MM.1S (cell line): ENCODE data around the gene ETV6.

Experiments
- DNase-seq: peaks from one replicate; pipeline ENCODE4 v3.0.0-alpha.2; 2015
- H2AFZ ChIP-seq: fragments of 300-600 bp; sonication (generic); 2 replicates; pipeline ENCODE4 v1.6.0; 2016; ENCODE audit warnings: antibody characterized with exemption, low read length
- H3F3A ChIP-seq: fragments of 300-600 bp; sonication (generic); 2 replicates; pipeline ENCODE4 v1.6.1; 2016; ENCODE audit warnings: mild to moderate bottlenecking, antibody characterized with exemption, low read length, moderate library complexity, mixed read lengths; ENCODE audit not compliant: insufficient read depth
- H3K27ac ChIP-seq: fragments of 300-600 bp; sonication (generic); 2 replicates; pipeline ENCODE4 v1.5.1; 2016; ENCODE audit warnings: mild to moderate bottlenecking, low read length
- H3K27me3 ChIP-seq: fragments of 300-600 bp; sonication (generic); replicated peaks from 2 replicates; pipeline ENCODE4 v1.6.0; 2016; ENCODE audit warnings: low read length; ENCODE audit not compliant: insufficient read depth
- H3K36me3 ChIP-seq: fragments of 300-600 bp; sonication (generic); replicated peaks from 2 replicates; pipeline ENCODE4 v1.6.1; 2016; ENCODE audit warnings: mild to moderate bottlenecking, low read length, mixed read lengths; ENCODE audit not compliant: insufficient read depth
- H3K4me1 ChIP-seq: fragments of 300-600 bp; sonication (generic); 2 replicates; pipeline ENCODE4 v1.6.1; 2016; ENCODE audit warnings: low read length, mixed read lengths
- H3K4me2 ChIP-seq: fragments of 300-600 bp; sonication (generic); 2 replicates; pipeline ENCODE4 v1.6.0; 2016; ENCODE audit warnings: low read depth, low read length
- H3K4me3 ChIP-seq: fragments of 300-600 bp; sonication (generic); 2 replicates; pipeline ENCODE4 v1.5.1; 2016; ENCODE audit warnings: low read length, mixed read lengths
- H3K79me2 ChIP-seq: fragments of 300-600 bp; sonication (generic); 2 replicates; pipeline ENCODE4 v1.6.1; 2016; ENCODE audit warnings: mixed run types, low read length, mixed read lengths
- H3K9ac ChIP-seq: fragments of 300-600 bp; sonication (generic); 2 replicates; pipeline ENCODE4 v1.6.1; 2016; ENCODE audit warnings: low read length, mixed read lengths
- H3K9me2 ChIP-seq: fragments of 300-600 bp; sonication (generic); replicated peaks from 2 replicates; pipeline ENCODE4 v1.6.1; 2016; ENCODE audit warnings: mild to moderate bottlenecking, low read length, mixed read lengths; ENCODE audit not compliant: insufficient read depth
- H3K9me3 ChIP-seq: fragments of 300-600 bp; sonication (generic); replicated peaks from 2 replicates; pipeline ENCODE4 v1.6.1; 2016; ENCODE audit warnings: mild to moderate bottlenecking, low read length, mixed read lengths; ENCODE audit not compliant: insufficient read depth
- H4K20me1 ChIP-seq: fragments of 300-600 bp; sonication (generic); 2 replicates; pipeline ENCODE4 v1.6.1; 2016; ENCODE audit warnings: mild to moderate bottlenecking, low read length, moderate library complexity, mixed read lengths; ENCODE audit not compliant: insufficient read depth
- EZH2 ChIP-seq: fragments of 300-600 bp; sonication (generic); optimal IDR thresholded peaks from 2 replicates; pipeline ENCODE3; 2017; ENCODE audit warnings: low read depth, mild to moderate bottlenecking, antibody characterized with exemption, low read length, mixed read lengths
- EZH2phosphoT487 ChIP-seq: fragments of 300-600 bp; sonication (generic); IDR thresholded peaks from 2 replicates; pipeline ENCODE4 v1.6.1; 2018; ENCODE audit warnings: antibody characterized with exemption, low read length
- TF ChIP-seq, protein P1 (sequence below): fragments of 300-600 bp; sonication (generic); IDR thresholded peaks from 2 replicates; pipeline ENCODE4 v1.5.1; 2016; ENCODE audit warnings: antibody characterized with exemption, low read length, mixed read lengths

ETV6 gene

GRCh38 chr12:11876307-11876706, 226.8 kb downstream of the ETV6 start:
- H3K9me2 ChIP-seq = no peaks in the 10 kb centered on the region
- no peaks in the 10 kb centered on the region for H3K27me3 ChIP-seq
- H3K9ac ChIP-seq = no peak overlapping the region
- no peaks in the 10 kb centered on the region for H3K36me3 ChIP-seq
- no peak overlapping the region for H3K4me2 ChIP-seq
- DNase-seq = no peak
- no peaks in the 10 kb centered on the region for H3F3A ChIP-seq
- no peak overlapping the region for H2AFZ ChIP-seq
- TF ChIP-seq, protein P1, sequence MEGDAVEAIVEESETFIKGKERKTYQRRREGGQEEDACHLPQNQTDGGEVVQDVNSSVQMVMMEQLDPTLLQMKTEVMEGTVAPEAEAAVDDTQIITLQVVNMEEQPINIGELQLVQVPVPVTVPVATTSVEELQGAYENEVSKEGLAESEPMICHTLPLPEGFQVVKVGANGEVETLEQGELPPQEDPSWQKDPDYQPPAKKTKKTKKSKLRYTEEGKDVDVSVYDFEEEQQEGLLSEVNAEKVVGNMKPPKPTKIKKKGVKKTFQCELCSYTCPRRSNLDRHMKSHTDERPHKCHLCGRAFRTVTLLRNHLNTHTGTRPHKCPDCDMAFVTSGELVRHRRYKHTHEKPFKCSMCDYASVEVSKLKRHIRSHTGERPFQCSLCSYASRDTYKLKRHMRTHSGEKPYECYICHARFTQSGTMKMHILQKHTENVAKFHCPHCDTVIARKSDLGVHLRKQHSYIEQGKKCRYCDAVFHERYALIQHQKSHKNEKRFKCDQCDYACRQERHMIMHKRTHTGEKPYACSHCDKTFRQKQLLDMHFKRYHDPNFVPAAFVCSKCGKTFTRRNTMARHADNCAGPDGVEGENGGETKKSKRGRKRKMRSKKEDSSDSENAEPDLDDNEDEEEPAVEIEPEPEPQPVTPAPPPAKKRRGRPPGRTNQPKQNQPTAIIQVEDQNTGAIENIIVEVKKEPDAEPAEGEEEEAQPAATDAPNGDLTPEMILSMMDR = no peak
- no peak for TF ChIP-seq EZH2
- TF ChIP-seq EZH2phosphoT487 = no peak
- H3K4me3 ChIP-seq = no peak overlapping the region
- H4K20me1 ChIP-seq = no peaks in the 10 kb centered on the region
- H3K4me1 ChIP-seq = no peaks in the 10 kb centered on the region
- no peaks in the 10 kb centered on the region for H3K9me3 ChIP-seq
- H3K27ac ChIP-seq = no peak overlapping the region
- no peaks in the 10 kb centered on the region for H3K79me2 ChIP-seq

GRCh38 chr12:11877102-11877826, 227.8 kb downstream of the ETV6 start:
- no peaks in the 10 kb centered on the region for H4K20me1 ChIP-seq
- H3K27me3 ChIP-seq = no peaks in the 10 kb centered on the region
- DNase-seq = no peak
- no peak overlapping the region for H3K9ac ChIP-seq
- H3K36me3 ChIP-seq = no peaks in the 10 kb centered on the region
- TF ChIP-seq, protein P1 = no peak
- TF ChIP-seq EZH2 = no peak
- TF ChIP-seq EZH2phosphoT487 = no peak
- H3K4me3 ChIP-seq = no peak overlapping the region
- H3K4me2 ChIP-seq = no peak overlapping the region
- no peaks in the 10 kb centered on the region for H3K79me2 ChIP-seq
- H3F3A ChIP-seq = no peaks in the 10 kb centered on the region
- no peaks in the 10 kb centered on the region for H3K9me2 ChIP-seq
- H2AFZ ChIP-seq = no peak overlapping the region
- no peak overlapping the region for H3K27ac ChIP-seq
- no peaks in the 10 kb centered on the region for H3K9me3 ChIP-seq
- no peaks in the 10 kb centered on the region for H3K4me1 ChIP-seq

DNA sequence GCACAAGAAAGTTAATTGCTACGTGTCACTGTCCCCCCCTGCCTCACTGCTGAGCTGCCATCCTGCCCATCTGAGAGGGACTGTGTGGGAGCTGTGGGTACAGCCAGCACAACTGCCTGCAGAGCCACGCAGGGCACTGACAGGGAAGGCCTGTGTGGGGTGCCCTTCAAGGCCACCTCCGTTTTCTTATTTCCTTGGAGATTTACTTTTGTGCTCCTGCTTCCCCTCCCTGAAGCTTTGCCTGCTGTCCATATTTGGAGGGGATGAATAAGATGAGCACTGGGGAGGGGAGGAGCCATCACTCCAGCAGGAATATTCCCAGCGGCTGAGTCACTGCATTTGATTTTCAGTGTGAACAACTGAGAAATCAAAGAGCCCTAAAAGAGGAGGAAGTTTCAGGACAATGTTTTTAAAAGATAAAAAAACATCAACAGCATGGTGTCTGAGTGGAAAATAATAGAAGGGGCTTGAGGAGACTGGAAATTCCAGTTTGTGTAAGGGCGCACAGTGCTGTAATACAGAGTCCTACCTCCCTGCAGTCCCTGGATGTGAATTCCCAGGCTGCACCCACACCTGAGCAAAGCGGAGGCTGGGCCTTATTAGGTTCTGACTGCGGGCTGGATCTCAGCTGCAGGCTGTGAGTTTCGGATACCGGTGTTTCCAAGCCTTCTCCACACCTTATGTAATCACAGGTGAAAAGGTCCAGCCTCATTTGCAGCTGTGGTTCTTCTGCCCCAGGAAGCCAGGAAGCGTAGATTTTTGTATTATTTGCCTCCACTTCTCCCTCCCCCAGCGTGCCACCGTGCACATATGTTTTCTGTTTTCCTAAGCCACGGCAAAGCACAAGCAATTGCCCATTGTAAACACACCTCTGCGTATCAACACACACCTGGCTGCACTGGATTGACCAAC, 228.7 kb downstream of the ETV6 start:
- H3K79me2 ChIP-seq = no peaks in the 10 kb centered on the region
- H3K4me2 ChIP-seq = no peak overlapping the region

More for the DNA sequence above, 228.7 kb downstream of the ETV6 start:
- no peaks in the 10 kb centered on the region for H4K20me1 ChIP-seq
- no peak overlapping the region for H3K9ac ChIP-seq
- no peaks in the 10 kb centered on the region for H3K36me3 ChIP-seq
- no peak overlapping the region for H3K27ac ChIP-seq
- no peak for DNase-seq
- no peak overlapping the region for H3K4me3 ChIP-seq
- no peaks in the 10 kb centered on the region for H3F3A ChIP-seq
- H3K9me3 ChIP-seq = no peaks in the 10 kb centered on the region
- no peak for TF ChIP-seq EZH2
- TF ChIP-seq, protein P1 = no peak
- H3K4me1 ChIP-seq = no peaks in the 10 kb centered on the region
- H3K9me2 ChIP-seq = no peaks in the 10 kb centered on the region
- H3K27me3 ChIP-seq = no peaks in the 10 kb centered on the region
- H2AFZ ChIP-seq = no peak overlapping the region
